Esophagus squamous epithelium (tissue), 5 donors: ENCODE data around the gene MYLK2. TPM values are rescaled to one million over a fixed set of nuclear protein-coding genes. Genes with fewer than 3 reads are reported as not detected.
A peak's percentile ranks its signal among the peaks of the same experiment; 100 is the strongest.

Experiments
- DNase-seq: peaks from one replicate; lab custom pipeline; 2025; lab: John Stamatoyannopoulos, UW
- H3K27ac ChIP-seq, 4 donors: fragments of 200-600 bp; sonication (generic); one replicate each; pipeline ENCODE4 v1.5.1; 2016 to 2019; ENCODE audit warnings: mild to moderate bottlenecking in 1 of 4
- H3K27me3 ChIP-seq, 4 donors: fragments of 200-600 bp; sonication (generic); 1 replicate in 3 of 4; 2 replicates in 1 of 4; pipeline versions ENCODE4 v1.5.1 to v1.6.0; 2017 to 2021; ENCODE audit warnings: antibody characterized with exemption in 1 of 4
- H3K36me3 ChIP-seq, 3 donors: fragments of 200-600 bp; sonication (generic); one replicate each; pipeline ENCODE4 v1.5.1; 2016 to 2019
- H3K4me1 ChIP-seq, 3 donors: fragments of 200-600 bp; sonication (generic); one replicate each; pipeline ENCODE4 v1.5.1; 2017 to 2019
- H3K4me3 ChIP-seq, 4 donors: fragments of 200-600 bp; sonication (generic); 1 replicate in 3 of 4; 2 replicates in 1 of 4; pipeline ENCODE4 v1.5.1; 2016 to 2019; ENCODE audit warnings: mild to moderate bottlenecking in 2 of 4, moderate library complexity in 1 of 4
- H3K9me3 ChIP-seq, 3 donors: fragments of 200-600 bp; sonication (generic); one replicate each; pipeline ENCODE4 v1.5.1; 2016 to 2019
- POLR2A ChIP-seq, 4 donors: fragments of 450-650 bp; IDR thresholded peaks; one replicate each; pipeline ENCODE4 v1.6.1; 2017; ENCODE audit warnings: antibody characterized with exemption in 4 of 4, mild to moderate bottlenecking in 4 of 4, moderate library complexity in 3 of 4
- WGBS, 2 donors: methylation state at CpG; one replicate each; pipeline ENCODE4 v1.1.5; 2018; 5-methylcytosine and 5-hydroxymethylcytosine counted together
- intact Hi-C: fragments of 100-400 bp; cut with DNase I; formaldehyde crosslinking; loops from one replicate; pipeline ENCODE4 v1.15.0; 2022
- total RNA-seq, 4 donors: library from RNA; depleted of rRNA; stranded (reverse); fragments of >200 nt; gene quantifications; one replicate each; pipeline ENCODE4 v1.1.0, GENCODE V29; 2016
- TF ChIP-seq, protein P1 (sequence below), 6 experiments: fragments of 450-650 bp in 4 of 6; fragments of 200-600 bp in 2 of 6; sonication (generic) in 2 of 6; IDR thresholded peaks; one replicate each; pipeline ENCODE4 v1.5.1; 2016 to 2019; ENCODE audit warnings: antibody characterized with exemption in 6 of 6, mild to moderate bottlenecking in 4 of 6, moderate library complexity in 4 of 6
- donor health status: DM: yes; HTN: yes; CAD: no.

The MYLK2 gene
- total RNA-seq, 4 donors from 2014 or later, result 0.38 TPM; not detected in 3

DNA sequence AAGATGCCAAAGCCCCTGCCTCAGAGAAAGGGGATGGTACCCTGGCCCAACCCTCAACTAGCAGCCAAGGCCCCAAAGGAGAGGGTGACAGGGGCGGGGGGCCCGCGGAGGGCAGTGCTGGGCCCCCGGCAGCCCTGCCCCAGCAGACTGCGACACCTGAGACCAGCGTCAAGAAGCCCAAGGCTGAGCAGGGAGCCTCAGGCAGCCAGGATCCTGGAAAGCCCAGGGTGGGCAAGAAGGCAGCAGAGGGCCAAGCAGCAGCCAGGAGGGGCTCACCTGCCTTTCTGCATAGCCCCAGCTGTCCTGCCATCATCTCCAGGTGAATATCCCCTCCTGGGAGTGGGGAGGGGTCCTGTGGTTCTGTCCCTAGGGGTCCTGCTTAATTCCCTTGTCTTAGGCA, 1.1 kb downstream of the MYLK2 start:
- WGBS, 2 donors, result 69% methylated on average over 5 of the region's 6 CpGs; no CpG with 5 or more reads in 1 of the 2 donors
- Histone ChIP-seq H3K4me3 (no peak overlapping the region), H3K27ac (no peak overlapping the region), H3K36me3 (no peaks in the 10 kb centered on the region), H3K9me3 (no peaks in the 10 kb centered on the region), H3K4me1 (peaks cover 7 to 19% (median 9%) of the 10 kb centered on the region in 3 donors), H3K27me3 (peaks cover 0 to 7% (median 0%) of the 10 kb centered on the region in 4 donors)
- TF ChIP-seq, protein P1, sequence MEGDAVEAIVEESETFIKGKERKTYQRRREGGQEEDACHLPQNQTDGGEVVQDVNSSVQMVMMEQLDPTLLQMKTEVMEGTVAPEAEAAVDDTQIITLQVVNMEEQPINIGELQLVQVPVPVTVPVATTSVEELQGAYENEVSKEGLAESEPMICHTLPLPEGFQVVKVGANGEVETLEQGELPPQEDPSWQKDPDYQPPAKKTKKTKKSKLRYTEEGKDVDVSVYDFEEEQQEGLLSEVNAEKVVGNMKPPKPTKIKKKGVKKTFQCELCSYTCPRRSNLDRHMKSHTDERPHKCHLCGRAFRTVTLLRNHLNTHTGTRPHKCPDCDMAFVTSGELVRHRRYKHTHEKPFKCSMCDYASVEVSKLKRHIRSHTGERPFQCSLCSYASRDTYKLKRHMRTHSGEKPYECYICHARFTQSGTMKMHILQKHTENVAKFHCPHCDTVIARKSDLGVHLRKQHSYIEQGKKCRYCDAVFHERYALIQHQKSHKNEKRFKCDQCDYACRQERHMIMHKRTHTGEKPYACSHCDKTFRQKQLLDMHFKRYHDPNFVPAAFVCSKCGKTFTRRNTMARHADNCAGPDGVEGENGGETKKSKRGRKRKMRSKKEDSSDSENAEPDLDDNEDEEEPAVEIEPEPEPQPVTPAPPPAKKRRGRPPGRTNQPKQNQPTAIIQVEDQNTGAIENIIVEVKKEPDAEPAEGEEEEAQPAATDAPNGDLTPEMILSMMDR (IDR thresholded peaks at IDR 0.05), result no peak
- no peak for TF ChIP-seq POLR2A (IDR thresholded peaks at IDR 0.05)
- no peak for DNase-seq
- intact Hi-C loops, result loop anchor here (10.0 kb wide), 1 partner anchor 205 kb away; no protein-coding TSS in a partner anchor

DNA sequence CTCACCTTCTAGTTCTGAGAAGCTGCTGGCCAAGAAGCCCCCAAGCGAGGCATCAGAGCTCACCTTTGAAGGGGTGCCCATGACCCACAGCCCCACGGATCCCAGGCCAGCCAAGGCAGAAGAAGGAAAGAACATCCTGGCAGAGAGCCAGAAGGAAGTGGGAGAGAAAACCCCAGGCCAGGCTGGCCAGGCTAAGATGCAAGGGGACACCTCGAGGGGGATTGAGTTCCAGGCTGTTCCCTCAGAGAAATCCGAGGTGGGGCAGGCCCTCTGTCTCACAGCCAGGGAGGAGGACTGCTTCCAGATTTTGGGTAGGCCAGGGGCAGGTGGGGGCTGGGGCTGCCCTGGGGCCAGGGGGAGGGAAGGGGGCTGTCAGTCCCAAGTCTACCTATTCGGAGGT, 2.3 kb downstream of the MYLK2 start:
- peaks cover 0 to 7% (median 0%) of the 10 kb centered on the region in 4 donors for H3K27me3 ChIP-seq
- H3K4me3 ChIP-seq, result no peak overlapping the region
- no peaks in the 10 kb centered on the region for H3K9me3 ChIP-seq
- peaks cover 7 to 13% (median 9%) of the 10 kb centered on the region in 3 donors for H3K4me1 ChIP-seq
- no peak for DNase-seq
- WGBS, 2 donors, result 32 to 58% methylated on average over 3 of the region's 5 CpGs
- TF ChIP-seq POLR2A (IDR thresholded peaks at IDR 0.05), result no peak
- TF ChIP-seq, protein P1 (IDR thresholded peaks at IDR 0.05), result no peak
- intact Hi-C loops, result loop anchor here (10.0 kb wide), 1 partner anchor 203 kb away; no protein-coding TSS in a partner anchor
- H3K36me3 ChIP-seq, result no peaks in the 10 kb centered on the region
- H3K27ac ChIP-seq, result no peak overlapping the region

DNA sequence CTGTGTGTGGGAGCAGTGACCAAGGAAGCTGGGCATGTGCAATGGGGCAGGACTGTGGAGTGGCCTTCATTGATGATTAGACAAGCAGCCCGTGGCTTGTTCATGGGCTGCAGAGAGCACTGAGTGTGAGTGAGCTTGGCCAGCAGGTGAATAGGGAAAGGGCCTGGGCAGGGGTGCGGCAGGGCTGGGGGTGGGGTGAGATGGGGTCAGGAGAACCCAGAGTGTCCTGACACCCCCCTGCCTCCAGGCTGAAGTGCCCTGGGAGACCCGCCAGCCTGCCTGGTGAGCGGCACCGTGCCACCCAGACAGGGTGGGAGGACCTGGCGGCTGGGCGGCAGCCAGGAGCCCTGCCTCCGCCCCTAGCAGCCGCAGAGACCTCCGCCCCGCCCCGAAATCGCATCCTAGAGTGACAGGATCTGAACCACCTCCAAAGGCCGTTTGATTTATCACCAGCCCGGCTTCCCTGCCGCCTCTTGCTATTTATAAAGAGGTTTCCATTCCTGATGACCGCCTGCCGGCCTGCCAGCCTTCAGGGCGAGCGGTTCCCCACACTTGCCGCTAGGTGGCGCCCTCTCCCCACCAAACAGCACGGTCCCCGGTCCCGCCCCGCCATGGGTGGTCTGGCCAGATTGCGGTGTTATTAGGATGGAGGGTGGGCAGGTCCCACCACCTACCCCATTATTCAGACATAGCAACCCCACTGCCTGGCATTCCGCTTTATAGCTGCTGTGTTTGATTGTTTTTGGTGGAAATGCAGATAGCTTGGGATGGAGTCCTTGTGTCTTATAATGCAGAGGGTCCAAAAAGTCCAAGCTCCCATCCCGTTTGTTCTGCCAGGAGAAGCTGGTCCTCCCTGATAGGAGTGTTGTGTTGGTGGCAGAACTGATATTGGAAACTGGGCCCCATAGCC, 3.5 kb downstream of the MYLK2 start:
- H3K36me3 ChIP-seq, result no peaks in the 10 kb centered on the region
- WGBS, 2 donors, result 2 to 6% methylated on average over 13 to 16 of the region's 29 CpGs
- intact Hi-C loops, result loop anchor here (10.0 kb wide), 1 partner anchor 202 kb away; no protein-coding TSS in a partner anchor
- H3K27me3 ChIP-seq, result peaks cover 0 to 7% (median 0%) of the 10 kb centered on the region in 4 donors
- H3K4me3 ChIP-seq, result peak overlapping the region in 2 of 4 donors; percentile 4 to 40
- H3K4me1 ChIP-seq, result peaks cover 7 to 13% (median 9%) of the 10 kb centered on the region in 3 donors
- TF ChIP-seq, protein P1 (IDR thresholded peaks at IDR 0.05), result peak; percentile 95 to 100 (median 97)
- no peak for TF ChIP-seq POLR2A (IDR thresholded peaks at IDR 0.05)
- no peak for DNase-seq
- H3K27ac ChIP-seq, result no peak overlapping the region
- H3K9me3 ChIP-seq, result no peaks in the 10 kb centered on the region

DNA sequence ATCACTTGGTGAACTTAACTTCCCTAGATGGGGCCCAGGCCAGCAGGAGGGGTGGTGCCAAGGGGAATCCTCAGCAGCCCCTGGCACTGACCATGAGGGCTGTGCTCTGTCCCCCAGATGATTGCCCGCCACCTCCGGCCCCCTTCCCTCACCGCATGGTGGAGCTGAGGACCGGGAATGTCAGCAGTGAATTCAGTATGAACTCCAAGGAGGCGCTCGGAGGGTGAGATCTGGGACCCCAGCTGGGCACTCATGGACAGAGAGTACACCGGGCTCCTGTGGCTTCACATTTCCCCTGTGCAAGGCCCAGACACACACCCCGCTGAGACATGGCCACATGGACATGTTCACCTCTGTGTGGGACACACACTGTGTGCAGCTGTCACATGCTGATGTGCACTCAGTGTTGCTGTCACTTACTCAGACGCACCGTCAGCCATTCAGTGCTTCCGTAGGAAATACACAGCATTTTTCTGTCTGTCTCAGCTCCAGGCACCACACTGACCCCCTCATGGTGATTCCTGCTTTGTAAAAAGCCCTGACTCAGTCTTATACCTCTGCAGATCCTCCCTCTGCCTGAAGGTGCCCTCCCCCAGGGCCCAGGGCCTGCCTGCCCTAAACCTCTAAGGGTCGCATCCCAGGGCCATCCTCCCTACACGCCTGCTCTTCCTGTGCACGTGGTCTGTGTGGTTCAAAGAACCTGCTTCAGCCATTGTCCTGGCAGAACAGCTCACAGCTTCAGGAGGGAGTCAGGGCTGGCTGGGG, 4.4 kb downstream of the MYLK2 start:
- 35 to 69% methylated on average over 6 of the region's 14 CpGs for WGBS, 2 donors
- Histone ChIP-seq H3K36me3 (no peaks in the 10 kb centered on the region), H3K4me1 (peaks cover 7 to 13% (median 9%) of the 10 kb centered on the region in 3 donors), H3K27ac (no peak overlapping the region), H3K4me3 (no peak overlapping the region), H3K27me3 (peaks cover 0 to 7% (median 0%) of the 10 kb centered on the region in 4 donors), H3K9me3 (no peaks in the 10 kb centered on the region)
- intact Hi-C loops, result loop anchor here (10.0 kb wide), 1 partner anchor 201 kb away; no protein-coding TSS in a partner anchor
- no peak for TF ChIP-seq POLR2A (IDR thresholded peaks at IDR 0.05)
- TF ChIP-seq, protein P1 (IDR thresholded peaks at IDR 0.05), result no peak
- DNase-seq, result no peak
